ENCODE data around the gene TOMM7.

- TF ChIP-seq, protein P1, sequence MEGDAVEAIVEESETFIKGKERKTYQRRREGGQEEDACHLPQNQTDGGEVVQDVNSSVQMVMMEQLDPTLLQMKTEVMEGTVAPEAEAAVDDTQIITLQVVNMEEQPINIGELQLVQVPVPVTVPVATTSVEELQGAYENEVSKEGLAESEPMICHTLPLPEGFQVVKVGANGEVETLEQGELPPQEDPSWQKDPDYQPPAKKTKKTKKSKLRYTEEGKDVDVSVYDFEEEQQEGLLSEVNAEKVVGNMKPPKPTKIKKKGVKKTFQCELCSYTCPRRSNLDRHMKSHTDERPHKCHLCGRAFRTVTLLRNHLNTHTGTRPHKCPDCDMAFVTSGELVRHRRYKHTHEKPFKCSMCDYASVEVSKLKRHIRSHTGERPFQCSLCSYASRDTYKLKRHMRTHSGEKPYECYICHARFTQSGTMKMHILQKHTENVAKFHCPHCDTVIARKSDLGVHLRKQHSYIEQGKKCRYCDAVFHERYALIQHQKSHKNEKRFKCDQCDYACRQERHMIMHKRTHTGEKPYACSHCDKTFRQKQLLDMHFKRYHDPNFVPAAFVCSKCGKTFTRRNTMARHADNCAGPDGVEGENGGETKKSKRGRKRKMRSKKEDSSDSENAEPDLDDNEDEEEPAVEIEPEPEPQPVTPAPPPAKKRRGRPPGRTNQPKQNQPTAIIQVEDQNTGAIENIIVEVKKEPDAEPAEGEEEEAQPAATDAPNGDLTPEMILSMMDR (IDR thresholded peaks at IDR 0.05): peak; percentile 85
- no peak for TF ChIP-seq POLR2AphosphoS5 (IDR thresholded peaks at IDR 0.05; ENCODE audit: low read depth, low read length)
- no peak for TF ChIP-seq SIN3A (IDR thresholded peaks at IDR 0.05; ENCODE audit: borderline replicate concordance, insufficient read depth, low read depth, low read length)
- TF ChIP-seq, protein P2, sequence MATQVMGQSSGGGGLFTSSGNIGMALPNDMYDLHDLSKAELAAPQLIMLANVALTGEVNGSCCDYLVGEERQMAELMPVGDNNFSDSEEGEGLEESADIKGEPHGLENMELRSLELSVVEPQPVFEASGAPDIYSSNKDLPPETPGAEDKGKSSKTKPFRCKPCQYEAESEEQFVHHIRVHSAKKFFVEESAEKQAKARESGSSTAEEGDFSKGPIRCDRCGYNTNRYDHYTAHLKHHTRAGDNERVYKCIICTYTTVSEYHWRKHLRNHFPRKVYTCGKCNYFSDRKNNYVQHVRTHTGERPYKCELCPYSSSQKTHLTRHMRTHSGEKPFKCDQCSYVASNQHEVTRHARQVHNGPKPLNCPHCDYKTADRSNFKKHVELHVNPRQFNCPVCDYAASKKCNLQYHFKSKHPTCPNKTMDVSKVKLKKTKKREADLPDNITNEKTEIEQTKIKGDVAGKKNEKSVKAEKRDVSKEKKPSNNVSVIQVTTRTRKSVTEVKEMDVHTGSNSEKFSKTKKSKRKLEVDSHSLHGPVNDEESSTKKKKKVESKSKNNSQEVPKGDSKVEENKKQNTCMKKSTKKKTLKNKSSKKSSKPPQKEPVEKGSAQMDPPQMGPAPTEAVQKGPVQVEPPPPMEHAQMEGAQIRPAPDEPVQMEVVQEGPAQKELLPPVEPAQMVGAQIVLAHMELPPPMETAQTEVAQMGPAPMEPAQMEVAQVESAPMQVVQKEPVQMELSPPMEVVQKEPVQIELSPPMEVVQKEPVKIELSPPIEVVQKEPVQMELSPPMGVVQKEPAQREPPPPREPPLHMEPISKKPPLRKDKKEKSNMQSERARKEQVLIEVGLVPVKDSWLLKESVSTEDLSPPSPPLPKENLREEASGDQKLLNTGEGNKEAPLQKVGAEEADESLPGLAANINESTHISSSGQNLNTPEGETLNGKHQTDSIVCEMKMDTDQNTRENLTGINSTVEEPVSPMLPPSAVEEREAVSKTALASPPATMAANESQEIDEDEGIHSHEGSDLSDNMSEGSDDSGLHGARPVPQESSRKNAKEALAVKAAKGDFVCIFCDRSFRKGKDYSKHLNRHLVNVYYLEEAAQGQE (IDR thresholded peaks at IDR 0.05; ENCODE audit: insufficient read depth in 1 of 2, low read depth in 2 of 2, low read length in 1 of 2): no peak
- no peak for TF ChIP-seq TCF7L2 (IDR thresholded peaks at IDR 0.05; ENCODE audit: low read depth, low read length)
Observed at GRCh38 chr7:22860784-22861482, 38.3 kb upstream of the TOMM7 start.

All from Panc1 (cell line).